ENCODE data around the gene TMEM45A. TPM values are rescaled to one million over a fixed set of nuclear protein-coding genes. Genes with fewer than 3 reads are reported as not detected.
A peak's percentile ranks its signal among the peaks of the same experiment; 100 is the strongest.

The TMEM45A gene
- total RNA-seq, 2 experiments from 2014 or later, result 1.1 to 1.3 TPM

DNA sequence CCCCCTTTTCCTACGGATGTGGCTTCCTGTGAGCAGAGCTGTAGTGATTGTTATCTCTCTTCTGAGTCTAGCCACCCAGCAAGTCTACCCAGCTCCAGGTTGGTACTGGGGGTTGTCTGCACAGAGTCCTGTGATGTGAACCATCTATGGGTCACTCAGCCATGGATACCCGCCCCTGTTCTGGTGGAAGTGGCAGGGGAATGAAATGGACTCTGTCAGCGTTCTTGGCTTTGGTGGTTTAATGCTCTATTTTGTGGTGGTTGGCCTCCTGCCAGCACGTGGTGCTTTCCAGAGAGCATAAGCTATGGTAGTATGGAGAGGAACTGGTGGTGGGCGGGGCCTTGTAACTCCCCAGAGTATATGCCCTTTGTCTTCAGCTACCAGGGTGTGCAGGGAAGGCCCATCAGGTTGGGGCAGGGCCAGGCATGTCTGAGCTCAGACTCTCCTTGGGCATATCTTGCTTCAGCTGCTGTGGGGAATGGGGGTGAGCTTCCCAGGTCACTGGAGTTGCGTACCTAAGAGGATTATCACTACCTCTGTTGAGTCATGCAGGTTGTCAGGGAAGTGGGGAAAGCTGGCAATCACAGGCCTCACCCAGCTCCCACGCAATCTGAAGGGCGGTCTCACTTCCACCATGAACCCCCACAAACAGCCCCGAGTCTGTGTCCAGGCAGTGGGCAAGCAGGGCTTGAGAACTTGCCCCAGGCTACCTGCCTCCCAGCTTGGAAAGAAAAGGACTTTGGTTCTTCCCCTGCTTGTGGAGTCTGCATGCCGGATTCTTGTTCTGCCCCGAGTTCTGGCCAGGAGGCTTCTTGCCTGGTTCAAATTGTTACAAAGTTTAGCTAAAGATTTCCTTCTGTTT is 108.0 kb downstream of the TMEM45A start:
- H3K9me3 Mint-ChIP-seq, result no peaks in the 10 kb centered on the region
- H3K4me1 Mint-ChIP-seq, result peaks cover 27% of the 10 kb centered on the region
- H3K27me3 Mint-ChIP-seq, result peaks cover 19% of the 10 kb centered on the region
- no peak for DNase-seq
- peaks cover 3% of the 10 kb centered on the region for H3K36me3 Mint-ChIP-seq (ENCODE audit: low read depth)
- no peak overlapping the region for H3K4me3 Mint-ChIP-seq
- H3K27ac Mint-ChIP-seq, result no peak overlapping the region
- CTCF ChIA-PET, result interaction anchor here (0.9 to 1.8 kb wide), 2 partner anchors 10 to 138 kb away, joined by 6 to 8 read pairs; no protein-coding TSS in a partner anchor
- POLR2A ChIA-PET, result no interaction called here

DNA sequence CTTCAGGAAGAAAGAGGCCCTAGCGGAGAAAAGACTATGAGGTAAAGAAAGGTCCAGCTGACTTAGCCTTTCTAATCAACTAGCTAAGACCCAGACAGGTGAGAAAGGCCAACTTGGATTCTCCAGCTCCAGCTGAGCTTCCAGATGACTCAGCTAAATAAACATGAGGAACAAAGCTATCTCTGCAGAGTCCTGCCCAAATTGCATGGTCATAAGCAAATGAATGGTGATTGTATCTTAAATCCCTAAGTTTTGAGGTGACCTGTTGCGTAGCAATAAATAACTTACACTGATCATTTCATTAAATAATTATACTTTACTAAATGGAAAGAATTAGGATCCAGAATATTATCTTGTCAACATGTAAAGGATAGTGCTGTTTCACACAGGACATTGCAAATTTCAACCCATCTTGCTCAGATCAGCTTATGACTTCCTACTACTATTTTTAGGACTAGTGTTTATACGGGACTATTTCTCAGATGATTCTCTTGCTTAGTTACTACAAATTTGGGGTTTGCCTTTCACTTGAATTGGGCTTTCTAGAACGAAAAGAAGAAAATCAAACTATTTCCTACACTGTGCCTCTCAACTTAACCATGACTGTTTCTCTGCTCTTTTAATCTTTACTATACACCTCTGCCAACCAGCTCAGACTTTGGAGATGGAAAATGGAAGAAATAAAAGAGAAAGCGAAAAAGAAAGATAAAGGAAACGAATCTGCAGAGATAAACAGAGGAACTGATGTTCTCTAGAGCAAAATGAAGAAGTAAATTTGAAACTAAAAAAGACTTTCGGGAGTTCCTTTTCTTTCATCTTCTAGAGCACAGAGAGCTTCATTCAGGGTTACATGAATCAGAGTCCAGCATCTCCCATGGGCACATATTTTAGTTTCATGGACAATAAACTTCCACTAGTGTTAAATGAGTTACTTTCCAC is 110.4 kb downstream of the TMEM45A start:
- Mint-ChIP-seq H3K27me3 (peaks cover 5% of the 10 kb centered on the region), H3K4me1 (peaks cover 27% of the 10 kb centered on the region), H3K36me3 (ENCODE audit: low read depth) (peaks cover 3% of the 10 kb centered on the region), H3K9me3 (no peaks in the 10 kb centered on the region), H3K27ac (peak overlapping the region; percentile 1), H3K4me3 (peak overlapping the region; percentile 23)
- CTCF ChIA-PET, result interaction anchor here (1.0 to 1.9 kb wide), 7 partner anchors 11 to 342 kb away, joined by 3 to 9 read pairs (median 4); partner anchors contain the start of gene TBC1D23
- DNase-seq, result no peak
- POLR2A ChIA-PET, result interaction anchor here (1.2 kb wide), 2 partner anchors 107 to 203 kb away, joined by 3 to 4 read pairs; partner anchors contain the start of gene TOMM70

DNA sequence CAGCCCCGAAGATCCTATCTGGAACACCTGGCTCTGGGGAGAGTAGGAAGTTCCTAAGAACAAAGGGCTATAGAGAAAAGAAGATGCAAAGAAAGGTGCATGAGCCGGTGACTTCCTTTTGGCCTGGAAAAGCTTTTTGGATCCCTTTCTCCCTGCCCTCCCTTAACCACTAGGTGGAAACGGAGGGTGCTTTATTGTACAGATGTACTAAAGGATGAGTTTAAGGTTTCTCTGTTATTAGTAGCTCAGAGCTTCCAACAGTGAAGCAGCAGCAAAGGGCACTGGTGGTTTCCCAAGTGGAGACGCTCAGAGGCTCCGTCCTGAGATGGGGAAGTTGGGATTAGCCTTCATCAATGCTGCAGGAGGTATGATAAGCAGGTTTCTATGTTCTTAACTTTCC is 111.0 kb downstream of the TMEM45A start:
- Mint-ChIP-seq H3K27me3 (peaks cover 4% of the 10 kb centered on the region), H3K4me1 (peaks cover 27% of the 10 kb centered on the region), H3K36me3 (ENCODE audit: low read depth) (no peaks in the 10 kb centered on the region), H3K9me3 (no peaks in the 10 kb centered on the region), H3K27ac (no peak overlapping the region), H3K4me3 (peak overlapping the region; percentile 23)
- ChIA-PET CTCF (interaction anchor here (0.6 to 1.9 kb wide), 9 partner anchors 14 to 459 kb away, joined by 3 to 9 read pairs (median 3); partner anchors contain the start of genes TBC1D23 and TFG), POLR2A (interaction anchor here (1.2 kb wide), 2 partner anchors 107 to 203 kb away, joined by 3 to 4 read pairs; partner anchors contain the start of gene TOMM70)
- DNase-seq, result no peak

DNA sequence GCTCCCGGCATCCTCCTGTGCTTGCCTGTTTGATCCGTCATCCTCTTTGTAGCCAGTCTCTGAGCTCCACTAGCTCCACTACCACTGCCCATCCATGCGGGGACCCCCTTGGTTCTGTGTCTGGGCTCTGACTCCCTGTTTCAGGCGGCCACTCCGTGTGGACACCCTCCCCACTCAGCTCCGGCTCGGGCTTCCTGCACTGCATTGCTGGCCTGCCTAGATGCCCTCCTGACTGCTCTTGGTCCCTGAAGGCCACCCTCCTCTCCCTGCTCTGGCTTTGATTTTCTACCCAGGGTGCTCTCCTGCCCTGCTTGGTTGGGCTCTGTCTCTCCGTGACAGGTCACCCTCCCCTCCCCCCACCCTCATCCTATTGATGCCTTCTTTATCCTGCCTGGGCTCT is 112.9 kb downstream of the TMEM45A start:
- ChIA-PET POLR2A (no interaction called here), CTCF (no interaction called here)
- Mint-ChIP-seq H3K36me3 (ENCODE audit: low read depth) (no peaks in the 10 kb centered on the region), H3K4me3 (no peak overlapping the region), H3K27ac (no peak overlapping the region), H3K4me1 (peaks cover 31% of the 10 kb centered on the region), H3K9me3 (no peaks in the 10 kb centered on the region), H3K27me3 (peaks cover 12% of the 10 kb centered on the region)
- DNase-seq, result no peak

DNA sequence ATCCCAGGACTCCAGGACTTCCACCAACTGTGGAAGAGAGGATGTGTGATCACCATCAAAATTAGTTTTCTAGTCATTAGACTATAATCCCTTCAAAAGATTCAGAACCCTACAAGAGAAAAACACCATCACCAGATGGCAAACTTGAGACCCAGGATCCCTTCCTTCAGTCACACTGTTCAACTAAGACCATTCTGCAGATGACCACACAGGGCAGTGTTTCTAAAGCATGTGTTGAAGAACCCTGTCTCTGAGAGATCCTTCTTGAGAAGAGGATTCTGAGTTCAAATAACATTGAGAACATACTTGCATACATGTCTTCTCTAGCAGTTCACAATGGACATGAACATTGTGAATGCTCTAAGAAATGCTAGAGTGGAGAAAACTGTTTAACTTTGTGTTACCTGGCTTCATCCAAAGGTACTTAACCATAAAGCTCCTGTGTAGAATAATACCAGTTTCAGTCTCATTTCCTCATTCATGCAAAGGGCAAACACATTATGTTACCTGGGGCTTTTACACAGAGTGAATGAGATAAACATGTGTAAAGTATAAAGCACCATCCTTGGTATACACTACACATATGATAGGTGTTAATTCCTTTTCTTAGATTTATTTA is 114.6 kb downstream of the TMEM45A start:
- no peak overlapping the region for H3K27ac Mint-ChIP-seq
- no peaks in the 10 kb centered on the region for H3K36me3 Mint-ChIP-seq (ENCODE audit: low read depth)
- no peak overlapping the region for H3K4me3 Mint-ChIP-seq
- POLR2A ChIA-PET, result no interaction called here
- no peaks in the 10 kb centered on the region for H3K9me3 Mint-ChIP-seq
- H3K4me1 Mint-ChIP-seq, result peaks cover 22% of the 10 kb centered on the region
- peaks cover 19% of the 10 kb centered on the region for H3K27me3 Mint-ChIP-seq
- no peak for DNase-seq
- CTCF ChIA-PET, result no interaction called here

DNA sequence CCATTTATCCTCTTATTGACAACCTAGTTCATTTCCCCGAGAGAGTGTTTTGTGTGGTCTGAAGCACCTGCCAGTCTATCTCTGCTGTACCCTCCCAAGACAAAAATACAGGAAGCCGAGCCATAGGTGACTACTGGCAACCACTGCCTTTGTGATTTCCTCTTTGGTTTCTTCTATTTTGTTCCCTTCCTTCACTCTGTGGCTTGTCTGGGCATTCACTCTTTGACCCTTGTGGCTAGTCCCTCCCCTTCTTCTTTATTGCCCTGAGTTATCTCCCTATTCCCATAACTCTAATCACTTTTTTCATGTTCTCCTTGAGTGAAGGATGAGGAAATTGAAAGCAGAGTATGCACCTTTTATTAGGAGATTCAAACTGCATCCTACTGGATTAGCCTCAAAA is 116.9 kb downstream of the TMEM45A start, which contains the start of gene ADGRG7:
ADGRG7 (plus strand) TSS at position 297 of the 400 bp plus-strand sequence. CDS start 256 bp downstream, outside the sequence.
- POLR2A ChIA-PET, result no interaction called here
- no peak for DNase-seq
- Mint-ChIP-seq H3K9me3 (no peaks in the 10 kb centered on the region), H3K27me3 (peaks cover 22% of the 10 kb centered on the region), H3K4me1 (peaks cover 12% of the 10 kb centered on the region), H3K36me3 (ENCODE audit: low read depth) (no peaks in the 10 kb centered on the region), H3K4me3 (no peak within 1 kb of the TSS), H3K27ac (no peak within 1 kb of the TSS)
- CTCF ChIA-PET, result no interaction called here

DNA sequence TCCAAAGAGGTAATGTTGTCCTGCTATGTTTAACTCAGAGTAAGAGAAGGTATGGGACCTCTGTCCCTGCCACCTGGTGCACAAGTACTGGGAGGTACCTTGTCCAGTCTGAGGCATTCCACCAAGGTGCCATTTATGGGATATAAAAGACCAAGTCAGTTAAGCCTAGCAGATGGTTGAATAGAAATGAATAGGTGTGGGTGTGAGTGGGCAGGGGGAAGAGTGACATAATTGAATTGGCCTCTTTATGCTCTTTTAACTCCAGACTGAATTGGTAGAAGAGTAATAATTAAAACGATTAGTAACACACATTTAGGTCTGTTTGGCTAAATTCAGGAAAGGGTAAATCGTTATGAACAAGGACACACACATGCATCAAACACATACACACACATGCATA is 117.5 kb downstream of the TMEM45A start:
- H3K4me1 Mint-ChIP-seq, result peaks cover 12% of the 10 kb centered on the region
- ChIA-PET CTCF (no interaction called here), POLR2A (no interaction called here)
- H3K36me3 Mint-ChIP-seq (ENCODE audit: low read depth), result no peaks in the 10 kb centered on the region
- peaks cover 22% of the 10 kb centered on the region for H3K27me3 Mint-ChIP-seq
- no peaks in the 10 kb centered on the region for H3K9me3 Mint-ChIP-seq
- no peak overlapping the region for H3K27ac Mint-ChIP-seq
- no peak for DNase-seq
- no peak overlapping the region for H3K4me3 Mint-ChIP-seq

DNA sequence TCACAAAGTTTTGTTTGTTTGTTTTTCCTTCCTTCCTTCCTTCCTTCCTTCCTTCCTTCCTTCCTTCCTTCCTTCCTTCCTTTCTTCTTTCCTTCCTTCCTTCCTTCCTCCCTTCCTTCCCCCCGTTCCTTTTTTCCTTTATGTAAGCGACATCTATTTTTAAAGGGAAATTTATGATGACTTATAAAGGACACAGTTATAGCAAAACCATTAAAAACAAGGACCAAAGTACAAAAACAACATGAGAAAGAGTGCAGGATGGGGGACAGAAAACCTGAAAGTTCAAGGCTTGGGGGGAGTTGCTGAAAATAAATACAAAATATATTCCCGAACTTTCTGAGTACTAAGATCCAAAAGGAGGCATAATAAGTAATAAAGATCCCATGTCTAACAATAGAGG is 118.8 kb downstream of the TMEM45A start:
- Mint-ChIP-seq H3K27ac (no peak overlapping the region), H3K4me3 (no peak overlapping the region), H3K27me3 (peaks cover 27% of the 10 kb centered on the region), H3K9me3 (no peaks in the 10 kb centered on the region), H3K36me3 (ENCODE audit: low read depth) (no peaks in the 10 kb centered on the region), H3K4me1 (peaks cover 12% of the 10 kb centered on the region)
- ChIA-PET CTCF (no interaction called here), POLR2A (no interaction called here)
- no peak for DNase-seq

DNA sequence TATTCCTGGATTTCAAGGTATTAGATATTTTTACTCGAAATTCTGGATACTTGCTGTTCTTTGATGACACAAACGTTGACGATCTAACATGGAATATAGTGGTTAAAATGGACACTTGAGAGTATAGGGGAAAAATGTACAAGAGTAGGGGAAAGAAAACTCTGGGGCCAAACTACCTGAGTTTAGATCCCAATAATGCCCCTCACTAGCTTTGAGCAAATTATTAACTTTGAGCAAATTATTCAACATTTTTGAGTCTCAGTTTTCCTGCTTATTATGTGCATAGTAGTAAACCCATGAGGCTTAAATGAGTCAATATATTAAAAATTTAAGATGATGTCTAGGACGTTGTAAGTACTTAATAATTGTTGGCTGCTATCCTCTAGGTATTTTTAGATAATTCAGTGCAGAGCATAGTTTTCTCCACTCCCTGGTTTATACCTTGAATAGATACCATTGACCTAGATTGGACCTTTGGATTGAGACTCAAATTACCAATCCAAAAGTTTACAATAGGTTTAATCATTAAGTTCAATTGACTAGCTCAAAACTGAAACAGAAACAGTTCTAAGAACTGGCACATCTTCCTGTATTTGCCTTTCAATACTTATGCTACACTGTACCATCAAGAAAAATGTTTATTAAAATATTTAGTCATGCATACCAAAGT is 121.4 kb downstream of the TMEM45A start:
- ChIA-PET CTCF (interaction anchor here (1.4 kb wide), 1 partner anchor 23 kb away, joined by 3 read pairs; no protein-coding TSS in a partner anchor), POLR2A (no interaction called here)
- Mint-ChIP-seq H3K4me3 (no peak overlapping the region), H3K4me1 (peaks cover 11% of the 10 kb centered on the region), H3K36me3 (ENCODE audit: low read depth) (no peaks in the 10 kb centered on the region), H3K9me3 (no peaks in the 10 kb centered on the region), H3K27ac (no peak overlapping the region), H3K27me3 (peaks cover 24% of the 10 kb centered on the region)
- no peak for DNase-seq

DNA sequence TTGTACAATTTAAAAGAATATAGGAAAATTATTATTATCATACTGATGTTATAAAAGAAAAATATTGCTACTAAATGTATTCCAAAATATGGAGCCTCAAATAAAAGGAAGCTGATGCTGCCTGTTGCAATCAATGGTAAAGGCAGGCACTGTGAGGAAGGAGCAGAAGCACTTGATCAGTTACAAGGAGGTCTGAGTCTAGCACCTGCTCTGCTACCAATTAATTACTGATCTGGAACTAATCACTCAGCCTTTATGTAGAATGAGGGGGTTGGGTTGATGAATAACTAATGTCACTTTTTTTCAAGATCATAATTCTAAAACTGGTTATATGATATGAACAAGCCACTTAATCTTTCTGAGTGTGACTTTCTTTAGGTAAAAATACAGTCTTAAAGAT is 122.5 kb downstream of the TMEM45A start:
- Mint-ChIP-seq H3K4me1 (no peaks in the 10 kb centered on the region), H3K9me3 (no peaks in the 10 kb centered on the region), H3K27ac (no peak overlapping the region), H3K4me3 (no peak overlapping the region), H3K36me3 (ENCODE audit: low read depth) (no peaks in the 10 kb centered on the region), H3K27me3 (peaks cover 25% of the 10 kb centered on the region)
- POLR2A ChIA-PET, result no interaction called here
- DNase-seq, result no peak
- CTCF ChIA-PET, result no interaction called here

DNA sequence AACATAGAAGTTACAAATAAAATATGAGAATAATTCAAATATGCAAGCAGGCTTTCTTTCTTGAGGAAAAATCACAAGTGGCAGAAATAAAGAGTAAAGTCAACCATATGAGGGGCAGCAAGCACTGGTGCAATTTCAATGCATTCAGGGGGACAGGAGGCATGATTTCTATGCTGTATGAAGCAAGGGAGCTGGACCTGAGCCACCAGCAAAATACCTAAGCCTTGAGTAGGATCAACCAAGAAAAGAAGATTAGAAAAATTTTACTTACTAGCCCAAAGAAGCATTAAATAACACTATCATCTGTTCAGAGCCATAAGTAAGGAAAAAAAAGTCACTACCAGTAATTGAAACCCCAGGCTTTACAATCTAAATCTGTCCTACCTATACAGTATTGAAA is 123.3 kb downstream of the TMEM45A start:
- H3K9me3 Mint-ChIP-seq, result no peaks in the 10 kb centered on the region
- ChIA-PET POLR2A (no interaction called here), CTCF (no interaction called here)
- DNase-seq, result no peak
- peaks cover 19% of the 10 kb centered on the region for H3K27me3 Mint-ChIP-seq
- H3K4me3 Mint-ChIP-seq, result no peak overlapping the region
- no peaks in the 10 kb centered on the region for H3K4me1 Mint-ChIP-seq
- no peaks in the 10 kb centered on the region for H3K36me3 Mint-ChIP-seq (ENCODE audit: low read depth)
- no peak overlapping the region for H3K27ac Mint-ChIP-seq

DNA sequence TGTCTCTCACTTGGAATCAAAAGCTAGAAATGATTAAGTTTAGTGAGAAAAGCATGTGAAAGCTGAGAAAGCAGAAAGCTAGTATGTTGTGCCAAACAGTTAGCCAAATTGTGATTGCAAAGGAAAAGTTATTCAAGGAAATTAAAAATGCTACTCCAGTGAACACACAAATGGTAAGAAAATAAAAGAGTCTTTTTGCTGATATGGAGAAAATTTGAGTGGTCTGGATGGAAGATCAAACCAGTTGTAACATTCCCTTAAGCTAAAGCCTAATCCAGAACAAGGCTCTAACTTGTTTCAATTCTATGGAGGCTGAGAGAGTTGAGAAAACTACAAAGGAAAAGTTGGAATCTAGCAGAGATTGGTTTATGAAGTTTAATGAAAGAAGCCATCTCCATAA is 128.8 kb downstream of the TMEM45A start:
- DNase-seq, result no peak
- POLR2A ChIA-PET, result no interaction called here
- Mint-ChIP-seq H3K9me3 (no peaks in the 10 kb centered on the region), H3K36me3 (ENCODE audit: low read depth) (no peaks in the 10 kb centered on the region), H3K4me3 (no peak overlapping the region), H3K4me1 (no peaks in the 10 kb centered on the region), H3K27me3 (peaks cover 24% of the 10 kb centered on the region), H3K27ac (no peak overlapping the region)
- CTCF ChIA-PET, result no interaction called here

All from activated CD4-positive, alpha-beta memory T cell treated with anti-CD3 and anti-CD28 coated beads, Interleukin-2, amount 10 ng/mL, durations not matched to agents 7 days and 5 days (primary cell).